ENCODE results near the gene PRR4.

PRR4 gene

GRCh38 chr12:10849425-10849878, at the start of gene PRR4:
Gene PRR4 (minus strand): TSS chr12:10849475. CDS start chr12:10849437, 38 bp downstream.
- DNase-seq (ENCODE audit: low read depth in 2 of 2), result no peak

GRCh38 chr12:10896854-10897253, 47.6 kb upstream of the PRR4 start:
- DNase-seq (ENCODE audit: low read depth in 2 of 2), result no peak

GRCh38 chr12:10891937-10892336, 42.7 kb upstream of the PRR4 start:
- no peak for DNase-seq (ENCODE audit: low read depth in 2 of 2)

GRCh38 chr12:10889226-10889625, 40.0 kb upstream of the PRR4 start:
- no peak for DNase-seq (ENCODE audit: low read depth in 2 of 2)

GRCh38 chr12:10884086-10884725, 34.9 kb upstream of the PRR4 start, which contains the start of gene PRH1:
Gene PRH1 (minus strand): TSS chr12:10884255. CDS start chr12:10884217, 38 bp downstream.
- no peak for DNase-seq (ENCODE audit: low read depth in 2 of 2)

GRCh38 chr12:10873378-10873777, 24.1 kb upstream of the PRR4 start:
- DNase-seq (ENCODE audit: low read depth in 2 of 2), result no peak

GRCh38 chr12:10867381-10867780, 18.1 kb upstream of the PRR4 start:
- DNase-seq (ENCODE audit: low read depth in 2 of 2), result no peak

GRCh38 chr12:10863512-10864218, 14.4 kb upstream of the PRR4 start:
- no peak for DNase-seq (ENCODE audit: low read depth in 2 of 2)

DNA sequence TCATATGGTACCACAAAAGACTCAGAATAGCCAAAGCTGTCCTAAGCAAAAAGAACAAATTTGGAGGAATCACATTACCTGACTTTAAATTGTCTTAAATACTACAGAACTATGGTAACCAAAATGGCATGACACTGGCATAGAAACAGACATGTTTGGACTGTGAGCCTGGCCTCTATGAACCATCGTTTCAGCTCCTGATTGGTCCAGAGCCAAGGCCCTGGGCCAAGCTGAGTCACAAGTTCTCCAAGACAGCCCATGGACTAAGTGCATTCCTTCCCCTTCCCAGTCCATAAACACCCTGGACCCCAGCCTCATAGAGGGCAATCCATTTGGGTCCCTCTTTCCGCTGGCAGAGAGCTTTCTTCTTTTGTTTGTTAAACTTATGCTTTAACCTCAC, 12.1 kb upstream of the PRR4 start:
- no peak for DNase-seq (ENCODE audit: low read depth in 2 of 2)

- no peak for DNase-seq (ENCODE audit: low read depth in 2 of 2)
Measured at GRCh38 chr12:10855807-10856206, 6.5 kb upstream of the PRR4 start.

- DNase-seq (ENCODE audit: low read depth in 2 of 2), result no peak
Measured at GRCh38 chr12:10853776-10854175, 4.5 kb upstream of the PRR4 start.

DNA sequence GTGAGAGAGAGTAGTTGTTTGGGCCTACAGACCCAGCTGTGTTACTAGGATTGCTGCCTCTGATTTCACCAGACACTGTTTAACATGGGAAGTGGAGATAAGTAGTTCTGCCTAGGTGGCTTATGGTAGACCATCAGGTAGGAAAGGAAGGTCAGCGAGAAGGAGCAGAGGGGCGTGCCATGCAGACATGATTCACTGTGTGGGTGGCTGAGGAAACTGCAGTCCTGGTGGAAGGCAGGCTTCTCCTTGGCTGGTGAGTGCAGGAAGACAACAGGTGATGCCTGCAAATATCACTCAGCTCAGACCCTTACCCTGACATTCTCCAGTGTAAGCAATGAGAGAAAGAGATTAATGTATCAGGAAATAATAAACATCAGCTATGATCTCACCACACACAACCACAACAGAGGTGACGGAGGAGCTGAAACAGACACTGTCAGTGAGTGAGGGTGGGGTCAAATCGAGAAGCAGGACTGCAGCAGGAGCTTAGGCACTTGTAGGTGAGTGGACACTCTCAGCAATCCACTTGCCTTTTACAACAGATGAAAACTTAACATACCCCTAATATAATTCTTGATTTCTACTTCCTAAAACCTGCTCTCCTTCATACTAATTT, 2.1 kb upstream of the PRR4 start:
- no peak for DNase-seq (ENCODE audit: low read depth in 2 of 2)

DNA sequence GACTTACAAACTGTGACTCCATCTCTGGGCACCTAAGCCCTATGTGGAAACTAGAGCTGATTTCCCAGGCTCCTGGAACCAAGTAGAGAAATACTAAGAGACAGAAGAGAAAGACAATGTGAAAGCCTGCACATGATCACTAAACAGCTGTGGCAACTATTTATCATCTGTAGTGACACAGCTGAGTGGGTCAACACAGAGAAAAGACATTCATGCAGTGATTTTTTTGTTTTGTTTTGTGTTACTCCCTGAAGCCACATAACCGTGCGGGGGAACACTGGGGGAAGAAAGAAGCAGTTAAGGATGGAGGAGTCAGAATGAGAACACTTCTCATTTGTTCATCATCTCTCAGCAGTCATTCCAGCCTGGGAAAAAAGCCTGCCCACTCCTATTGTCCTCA, 1.5 kb downstream of the PRR4 start:
- no peak for DNase-seq (ENCODE audit: low read depth in 2 of 2)

DNA sequence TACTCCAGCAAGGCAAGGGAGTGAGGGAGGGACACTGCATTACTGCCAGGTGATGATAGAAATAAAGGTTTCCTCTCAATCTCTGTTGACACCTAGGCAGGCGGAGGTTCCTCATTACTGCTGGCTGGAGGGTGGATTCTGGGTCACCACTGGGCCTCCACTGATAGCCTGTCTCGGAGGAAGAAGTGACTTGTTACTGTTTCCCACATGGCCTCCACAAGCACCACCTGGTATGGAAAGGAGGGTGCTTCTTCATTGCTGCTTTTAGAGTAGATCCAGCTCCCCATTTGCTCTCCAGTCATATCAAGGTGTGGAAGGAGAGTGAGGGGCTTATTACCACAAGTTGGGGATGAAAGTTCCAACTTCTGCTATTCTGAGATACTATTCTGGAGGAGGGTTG, 6.4 kb downstream of the PRR4 start:
- DNase-seq (ENCODE audit: low read depth in 2 of 2), result no peak

DNA sequence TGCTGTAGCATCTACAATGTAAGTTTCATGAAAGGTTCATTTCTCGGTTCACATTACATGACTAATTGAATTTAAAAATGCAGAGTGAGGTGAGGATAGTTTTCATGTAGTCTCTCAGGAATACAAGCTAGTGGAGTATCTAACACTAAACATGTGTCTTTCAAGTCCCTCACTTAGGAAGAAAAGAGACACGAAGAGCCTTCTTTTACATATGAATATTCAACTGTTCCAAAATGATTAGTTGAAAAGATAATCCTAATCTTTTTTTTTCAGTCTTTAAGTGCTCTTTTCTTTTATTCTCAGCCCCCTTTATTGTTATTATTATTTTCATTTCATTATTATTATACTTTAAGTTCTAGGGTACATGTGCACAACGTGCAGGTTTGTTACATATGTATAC, 10.8 kb downstream of the PRR4 start:
- DNase-seq (ENCODE audit: low read depth in 2 of 2), result no peak

- no peak for DNase-seq (ENCODE audit: low read depth in 2 of 2)
Measured at GRCh38 chr12:10829994-10830393, 19.3 kb downstream of the PRR4 start.

- DNase-seq (ENCODE audit: low read depth in 2 of 2), result no peak
Measured at GRCh38 chr12:10826258-10826657, 23.0 kb downstream of the PRR4 start, which contains the start of gene TAS2R10. Gene TAS2R10 (minus strand): TSS chr12:10826358. CDS start chr12:10826269, 89 bp downstream.

GRCh38 chr12:10824957-10825356, 24.3 kb downstream of the PRR4 start:
- DNase-seq (ENCODE audit: low read depth in 2 of 2), result no peak

DNA sequence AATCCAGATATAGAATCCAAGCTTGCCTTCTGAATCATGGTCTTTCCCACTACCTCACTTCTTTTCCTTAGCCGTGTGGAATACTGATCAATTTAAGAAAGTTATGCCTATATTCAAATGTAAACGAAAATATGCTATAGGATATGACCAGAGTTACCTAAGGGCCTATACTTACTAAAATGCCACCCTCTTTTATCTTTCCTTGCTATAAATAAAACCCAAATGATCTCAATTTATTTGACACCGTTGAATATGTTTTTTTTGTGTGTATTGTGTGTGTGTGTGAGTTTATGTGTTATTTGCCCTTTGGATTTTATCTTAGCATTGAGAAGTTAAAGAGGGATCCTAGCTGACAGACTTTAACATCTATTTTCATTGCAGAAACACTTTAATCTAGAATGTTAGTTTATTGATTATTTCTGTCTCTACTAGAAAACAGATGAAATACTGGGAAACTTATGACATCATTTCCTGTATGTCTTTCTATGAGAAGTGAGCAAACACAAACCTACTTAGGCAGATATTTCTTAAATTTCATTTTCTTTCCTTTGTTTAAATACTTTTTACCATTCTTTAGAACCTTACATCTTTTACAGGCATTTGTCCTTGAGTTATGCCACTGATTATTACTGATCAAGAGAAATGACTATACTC, 37.3 kb downstream of the PRR4 start:
- no peak for DNase-seq (ENCODE audit: low read depth in 2 of 2)

DNA sequence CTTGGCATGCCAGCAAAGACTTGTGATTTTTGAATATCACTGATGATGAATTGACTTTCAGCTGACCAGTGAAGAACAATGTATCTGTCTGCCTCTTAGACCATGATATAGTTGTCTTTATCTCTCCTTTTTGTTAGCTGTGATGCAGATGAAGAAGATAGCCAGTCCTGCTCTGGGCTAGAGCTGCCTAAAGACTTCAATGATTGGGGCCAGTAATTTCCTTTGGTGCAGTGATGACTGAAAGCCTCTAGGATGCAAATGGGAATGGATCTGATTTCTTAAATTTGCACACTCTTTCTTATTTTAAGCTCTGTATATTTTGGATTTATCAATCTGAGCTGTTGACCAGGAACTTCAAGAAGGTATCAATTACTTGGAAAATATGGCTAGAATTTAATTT, 39.2 kb downstream of the PRR4 start, which contains the start of gene TAS2R9:
TSS of gene TAS2R9 (minus strand) at position 101 of the 400 bp plus-strand sequence. CDS start at position 8, 93 bp downstream.
- no peak for DNase-seq (ENCODE audit: low read depth in 2 of 2)

- no peak for DNase-seq (ENCODE audit: low read depth in 2 of 2)
Measured at GRCh38 chr12:10807186-10807585, 42.1 kb downstream of the PRR4 start, which contains the start of gene TAS2R8. Gene TAS2R8 (minus strand): TSS chr12:10807286. CDS start chr12:10806980, 306 bp downstream.

DNA sequence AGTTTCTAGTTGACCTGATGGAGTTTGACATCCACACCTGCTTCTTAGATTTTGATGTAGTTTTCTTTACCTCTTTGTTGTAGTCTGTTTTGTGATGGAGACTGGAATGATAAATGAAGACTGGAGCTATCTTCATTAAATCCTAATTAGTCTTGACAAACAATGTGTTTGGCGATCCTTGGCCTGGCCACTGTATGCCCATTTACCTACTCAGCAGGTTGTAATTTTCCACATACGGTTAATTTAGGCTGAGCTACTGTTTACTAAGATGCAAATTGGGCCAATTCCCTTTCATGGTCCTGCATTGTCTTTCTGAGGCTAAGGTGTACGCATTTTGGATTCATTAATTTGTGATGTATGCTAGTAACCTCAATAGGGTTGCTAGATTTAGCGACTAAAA, 46.7 kb downstream of the PRR4 start, which contains the start of gene TAS2R7:
TSS of gene TAS2R7 (minus strand) at position 41 of the 400 bp plus-strand sequence. CDS start 57 bp downstream, outside the sequence.
- no peak for DNase-seq (ENCODE audit: low read depth in 2 of 2)

All from stimulated activated CD8-positive, alpha-beta memory T cell treated with anti-CD3 and anti-CD28 coated beads, Interleukin-15, amount 100 ng/mL, for 48 hours (primary cell).